ENCODE data around the gene SBNO2. TPM values are rescaled to one million over a fixed set of nuclear protein-coding genes. Genes with fewer than 3 reads are reported as not detected.
A peak's percentile ranks its signal among the peaks of the same experiment; 100 is the strongest.

SBNO2 gene
- 100 to 1,000 TPM in 1 of 2 donors, 10 to 100 TPM in 1; 55.4 to 182 TPM for total RNA-seq

GRCh38 chr19:1173845-1174809 is at the start of gene SBNO2:
Gene SBNO2, minus strand, starts transcription at chr19:1174268. Its CDS starts 19,992 bp downstream, at chr19:1154276.
- TF ChIP-seq CTCF (IDR thresholded peaks at IDR 0.05), result no peak
- Histone ChIP-seq H3K27ac (peak within 1 kb of the TSS; percentile 85 to 94), H3K27me3 (replicated peaks; ENCODE audit: insufficient read depth) (no peaks in the 10 kb centered on the region), H3K36me3 (no peaks in the 10 kb centered on the region), H3K9me3 (no peaks in the 10 kb centered on the region), H3K4me1 (ENCODE audit: control insufficient read depth in 1 of 2, low read depth in 2 of 2) (peaks cover 20 to 41% of the 10 kb centered on the region in 2 donors), H3K4me3 (peak within 1 kb of the TSS; percentile 96)
- ATAC-seq (ENCODE audit: insufficient number of reproducible peaks, low FRiP score, low read depth) (no peak), DNase-seq (ENCODE audit: low spot score) (peak; percentile 59)

- Histone ChIP-seq H3K4me1 (ENCODE audit: control insufficient read depth in 1 of 2, low read depth in 2 of 2) (peaks cover 6 to 39% of the 10 kb centered on the region in 2 donors), H3K4me3 (no peak overlapping the region), H3K27ac (no peak overlapping the region), H3K27me3 (replicated peaks; ENCODE audit: insufficient read depth) (no peaks in the 10 kb centered on the region), H3K9me3 (no peaks in the 10 kb centered on the region), H3K36me3 (peaks cover 52% of the 10 kb centered on the region)
- peak; percentile 37 for TF ChIP-seq CTCF (IDR thresholded peaks at IDR 0.05)
- no peak for DNase-seq (ENCODE audit: low spot score)
- no peak for ATAC-seq (ENCODE audit: insufficient number of reproducible peaks, low FRiP score, low read depth)
Measured at GRCh38 chr19:1223018-1223855, 49.2 kb upstream of the SBNO2 start.

- Histone ChIP-seq H3K4me1 (ENCODE audit: control insufficient read depth in 1 of 2, low read depth in 2 of 2) (peaks cover 9 to 48% of the 10 kb centered on the region in 2 donors), H3K27me3 (replicated peaks; ENCODE audit: insufficient read depth) (no peaks in the 10 kb centered on the region), H3K4me3 (no peak overlapping the region), H3K9me3 (no peaks in the 10 kb centered on the region), H3K36me3 (peaks cover 46% of the 10 kb centered on the region), H3K27ac (no peak overlapping the region)
- ATAC-seq (ENCODE audit: insufficient number of reproducible peaks, low FRiP score, low read depth), result no peak
- DNase-seq (ENCODE audit: low spot score), result no peak
- no peak for TF ChIP-seq CTCF (IDR thresholded peaks at IDR 0.05)
Measured at GRCh38 chr19:1222394-1222793, 48.3 kb upstream of the SBNO2 start.

GRCh38 chr19:1221904-1222255 is 47.8 kb upstream of the SBNO2 start:
- Histone ChIP-seq H3K9me3 (no peaks in the 10 kb centered on the region), H3K36me3 (peaks cover 40% of the 10 kb centered on the region), H3K4me3 (no peak overlapping the region), H3K4me1 (ENCODE audit: control insufficient read depth in 1 of 2, low read depth in 2 of 2) (peaks cover 14 to 53% of the 10 kb centered on the region in 2 donors), H3K27ac (peak overlapping the region; percentile 3 to 24), H3K27me3 (replicated peaks; ENCODE audit: insufficient read depth) (no peaks in the 10 kb centered on the region)
- TF ChIP-seq CTCF (IDR thresholded peaks at IDR 0.05), result no peak
- ATAC-seq (ENCODE audit: insufficient number of reproducible peaks, low FRiP score, low read depth) (no peak), DNase-seq (ENCODE audit: low spot score) (no peak)
